ENCODE results near the gene PNPLA7. TPM values are rescaled to one million over a fixed set of nuclear protein-coding genes. Genes with fewer than 3 reads are reported as not detected.

Gene PNPLA7
- polyA plus RNA-seq, 1 of the 3 experiments (the other 2 are of a cell fraction): 0.99 TPM

GRCh38 chr9:137476856-137477255, 73.3 kb downstream of the PNPLA7 start:
- no peak overlapping the region for H3K27ac ChIP-seq (ENCODE audit: low read depth in 2 of 2, low read length in 1 of 2)
- H3K9me3 ChIP-seq: no peaks in the 10 kb centered on the region
- no peaks in the 10 kb centered on the region for H3K9me2 ChIP-seq
- H2AFZ ChIP-seq (ENCODE audit: low read depth): no peak overlapping the region
- WGBS (ENCODE audit: low lambda C conversion rate): 48% methylated on average over 3 of the region's 11 CpGs
- no peaks in the 10 kb centered on the region for H3K79me2 ChIP-seq (ENCODE audit: insufficient read depth)
- H3K4me1 ChIP-seq (ENCODE audit: control insufficient read depth in 1 of 2, insufficient read depth in 2 of 2, low read depth in 1 of 2, low read length in 1 of 2): peaks cover 0 to 32% of the 10 kb centered on the region in 2 experiments; a peak in 1 of 4 replicates
- no peak for DNase-seq
- H3K4me3 ChIP-seq (ENCODE audit: low read depth in 2 of 2, low read length in 1 of 2): no peak overlapping the region
- ChIA-PET CTCF (no interaction called here), POLR2A (no interaction called here)
- no peak overlapping the region for H3K4me2 ChIP-seq
- no peaks in the 10 kb centered on the region for H3F3A ChIP-seq (replicated peaks; ENCODE audit: insufficient read depth)
- H3K36me3 ChIP-seq (replicated peaks in 1 of 2; ENCODE audit: control insufficient read depth in 1 of 2, insufficient read depth in 2 of 2, low read length in 1 of 2): no peaks in the 10 kb centered on the region
- no peak for TF ChIP-seq REST (IDR thresholded peaks at IDR 0.05; ENCODE audit: low read depth, low read length)
- no peak for TF ChIP-seq USF2 (IDR thresholded peaks at IDR 0.05; ENCODE audit: borderline replicate concordance, low read depth, low read length)
- TF ChIP-seq FOXJ3 (CRISPR knock-in tag; IDR thresholded peaks at IDR 0.05): no peak
- no peak for TF ChIP-seq FOXM1 (IDR thresholded peaks at IDR 0.05; ENCODE audit: low read depth)
- no peak for TF ChIP-seq TEAD4 (IDR thresholded peaks at IDR 0.05; ENCODE audit: borderline replicate concordance, insufficient read depth)
- no peak for TF ChIP-seq EP300 (IDR thresholded peaks at IDR 0.05; ENCODE audit: borderline replicate concordance in 1 of 2, low read depth in 1 of 2, low read length in 1 of 2)
- no peak for TF ChIP-seq ELF1 (IDR thresholded peaks at IDR 0.05)
- no peak for TF ChIP-seq SMC3 (IDR thresholded peaks at IDR 0.05; ENCODE audit: low read depth, low read length)
- H3K27me3 ChIP-seq (ENCODE audit: insufficient read depth): no peaks in the 10 kb centered on the region
- H3K9ac ChIP-seq: no peak overlapping the region
- H4K20me1 ChIP-seq (ENCODE audit: insufficient read depth): no peaks in the 10 kb centered on the region

- Histone ChIP-seq H3K4me2 (no peak overlapping the region), H3K27ac (ENCODE audit: low read depth in 2 of 2, low read length in 1 of 2) (no peak overlapping the region), H3K9ac (no peak overlapping the region), H3F3A (replicated peaks; ENCODE audit: insufficient read depth) (no peaks in the 10 kb centered on the region), H3K9me3 (no peaks in the 10 kb centered on the region), H4K20me1 (ENCODE audit: insufficient read depth) (no peaks in the 10 kb centered on the region), H3K79me2 (ENCODE audit: insufficient read depth) (no peaks in the 10 kb centered on the region), H3K9me2 (no peaks in the 10 kb centered on the region), H2AFZ (ENCODE audit: low read depth) (no peak overlapping the region), H3K4me3 (ENCODE audit: low read depth in 2 of 2, low read length in 1 of 2) (no peak overlapping the region), H3K4me1 (ENCODE audit: control insufficient read depth in 1 of 2, insufficient read depth in 2 of 2, low read depth in 1 of 2, low read length in 1 of 2) (peaks cover 0 to 23% of the 10 kb centered on the region in 2 experiments; a peak in 1 of 4 replicates), H3K36me3 (replicated peaks in 1 of 2; ENCODE audit: control insufficient read depth in 1 of 2, insufficient read depth in 2 of 2, low read length in 1 of 2) (no peaks in the 10 kb centered on the region), H3K27me3 (ENCODE audit: insufficient read depth) (no peaks in the 10 kb centered on the region)
- ChIA-PET POLR2A (no interaction called here), CTCF (no interaction called here)
- WGBS (ENCODE audit: low lambda C conversion rate): 24% methylated on average over 3 of the region's 3 CpGs
- no peak for DNase-seq
- TF ChIP-seq ZBTB33 (IDR thresholded peaks at IDR 0.05; ENCODE audit: borderline replicate concordance, low read depth) (no peak), MEF2A (IDR thresholded peaks at IDR 0.05; ENCODE audit: borderline replicate concordance, low read depth) (no peak)
Measured at GRCh38 chr9:137475666-137476065, 74.5 kb downstream of the PNPLA7 start.

Measured in SK-N-SH (cell line).